HS-27A (cell line): ENCODE measurements around the gene TANGO2.
"Not testable (repeated sequence)": the region's sequence is repeated elsewhere in the genome, so short reads cannot be mapped to it uniquely, and the experiment has no call there.

Experiments
- DNase-seq: peaks from one replicate; pipeline ENCODE4 v3.0.0-alpha.2; 2012; ENCODE audit warnings: low read depth, missing footprints

The TANGO2 gene

GRCh38 chr22:20064545-20065262, 43.8 kb downstream of the TANGO2 start:
- DNase-seq: no peak

- DNase-seq: no peak
These were observed 45.1 kb downstream of the TANGO2 start for GRCh38 chr22:20065896-20066616.

- no peak for DNase-seq
These were observed 45.9 kb downstream of the TANGO2 start for GRCh38 chr22:20066617-20067383.

GRCh38 chr22:20067384-20067682, 46.4 kb downstream of the TANGO2 start:
- DNase-seq: not testable (repeated sequence)

GRCh38 chr22:20068640-20069039, 47.7 kb downstream of the TANGO2 start:
- DNase-seq: no peak

- DNase-seq: no peak
These were observed 48.6 kb downstream of the TANGO2 start for GRCh38 chr22:20069331-20070042.

- DNase-seq: no peak
These were observed 50.6 kb downstream of the TANGO2 start for GRCh38 chr22:20071524-20071972.

GRCh38 chr22:20076627-20077172, 55.8 kb downstream of the TANGO2 start:
- DNase-seq: no peak

- peak; percentile 76 for DNase-seq
These were observed 59.0 kb downstream of the TANGO2 start, which contains the start of gene DGCR8 for GRCh38 chr22:20079745-20080444. Gene DGCR8 (plus strand): TSS chr22:20080241. CDS start chr22:20085964, 5,723 bp downstream.

- no peak for DNase-seq
These were observed 59.5 kb downstream of the TANGO2 start for GRCh38 chr22:20080445-20080775.

GRCh38 chr22:20080776-20081654, 60.1 kb downstream of the TANGO2 start:
- DNase-seq: peak; percentile 33

GRCh38 chr22:20083157-20083890, 62.4 kb downstream of the TANGO2 start:
- DNase-seq: no peak

- no peak for DNase-seq
These were observed 63.1 kb downstream of the TANGO2 start for GRCh38 chr22:20083891-20084546.

- no peak for DNase-seq
These were observed 63.9 kb downstream of the TANGO2 start for GRCh38 chr22:20084547-20085413.

GRCh38 chr22:20085651-20086050, 64.7 kb downstream of the TANGO2 start:
- no peak for DNase-seq

GRCh38 chr22:20086101-20086599, 65.2 kb downstream of the TANGO2 start:
- DNase-seq: no peak

GRCh38 chr22:20086763-20087162, 65.9 kb downstream of the TANGO2 start:
- no peak for DNase-seq
